Hematopoietic multipotent progenitor cell (in vitro differentiated cells): ENCODE results near the gene B4GALT2. TPM values are rescaled to one million over a fixed set of nuclear protein-coding genes. Genes with fewer than 3 reads are reported as not detected.

Experiments used
- DNase-seq, 3 donors: peaks; one replicate each; pipeline ENCODE4 v3.0.0-alpha.2; 2011 to 2015; ENCODE audit warnings: low read depth in 2 of 3, low spot score in 2 of 3
- total RNA-seq: library from RNA; depleted of rRNA; stranded (reverse); fragments of >200 nt; gene quantifications from one replicate; pipeline ENCODE4 v1.2.3, GENCODE V29; 2012

B4GALT2 gene
- total RNA-seq, 1 donor = 42.5 TPM

DNA sequence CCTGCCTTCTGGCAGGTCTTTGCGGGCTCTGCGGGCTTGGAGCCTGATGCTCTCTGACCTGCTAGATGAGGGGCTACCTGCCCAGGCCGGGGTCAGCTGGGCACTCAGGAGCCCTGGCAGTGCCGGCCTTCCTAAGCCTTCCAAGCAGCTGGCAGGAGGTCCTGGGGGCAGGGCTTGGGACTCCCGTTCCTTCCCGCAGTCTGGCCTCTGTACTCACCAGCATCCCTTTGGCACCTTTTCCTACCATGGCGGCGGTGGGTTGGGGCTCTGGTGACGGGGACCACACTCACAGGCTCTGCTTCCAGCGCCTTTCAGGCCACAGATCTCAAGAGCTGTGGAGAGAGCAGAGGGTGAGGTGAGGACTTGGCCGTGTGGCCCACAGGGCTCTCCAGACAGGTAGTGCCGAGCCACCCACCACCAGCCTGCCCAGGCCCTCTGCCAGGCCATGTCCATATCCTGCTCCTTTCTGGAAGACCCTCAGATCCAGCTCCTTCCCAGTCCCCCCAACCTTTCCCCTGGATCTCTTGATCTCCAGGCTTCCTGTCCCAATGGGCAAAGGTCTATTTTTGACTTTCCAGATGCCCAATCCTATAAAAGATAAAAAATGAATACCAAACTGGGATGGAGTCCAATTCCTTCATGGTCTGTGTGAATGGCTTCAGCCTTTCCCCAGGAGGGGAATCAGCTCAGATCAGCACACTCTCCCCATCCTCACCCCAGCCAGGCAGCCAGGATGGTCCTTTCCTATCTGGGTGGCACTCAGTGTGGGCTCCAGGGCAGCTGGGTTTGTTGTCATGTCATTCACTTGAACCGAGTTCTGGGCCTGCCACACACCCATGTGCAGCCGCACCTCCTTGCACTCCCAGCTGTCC, 45.3 kb downstream of the B4GALT2 start:
- DNase-seq = no peak

GRCh38 chr1:44024903-44025525, 46.0 kb downstream of the B4GALT2 start:
- no peak for DNase-seq

DNA sequence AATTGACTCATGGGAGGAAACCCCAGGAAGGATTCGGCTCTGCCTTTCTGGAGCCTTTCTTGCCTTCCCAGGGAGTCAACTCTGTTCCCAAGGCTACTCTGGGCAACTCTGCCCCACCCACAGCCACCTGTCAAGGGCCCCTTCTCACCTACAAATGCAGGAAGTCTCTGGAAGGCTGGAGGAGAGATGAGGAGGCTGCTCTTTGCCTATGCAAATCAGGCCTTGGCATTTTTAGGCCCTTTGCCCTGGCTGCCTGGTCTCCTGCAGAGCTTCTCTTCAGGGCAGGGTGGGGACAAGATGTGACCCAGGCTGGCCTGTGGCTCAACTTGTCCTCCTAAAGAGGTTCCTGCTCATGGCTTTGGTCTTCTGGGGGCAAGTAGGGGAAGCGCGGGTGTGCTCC, 46.8 kb downstream of the B4GALT2 start:
- no peak for DNase-seq

DNA sequence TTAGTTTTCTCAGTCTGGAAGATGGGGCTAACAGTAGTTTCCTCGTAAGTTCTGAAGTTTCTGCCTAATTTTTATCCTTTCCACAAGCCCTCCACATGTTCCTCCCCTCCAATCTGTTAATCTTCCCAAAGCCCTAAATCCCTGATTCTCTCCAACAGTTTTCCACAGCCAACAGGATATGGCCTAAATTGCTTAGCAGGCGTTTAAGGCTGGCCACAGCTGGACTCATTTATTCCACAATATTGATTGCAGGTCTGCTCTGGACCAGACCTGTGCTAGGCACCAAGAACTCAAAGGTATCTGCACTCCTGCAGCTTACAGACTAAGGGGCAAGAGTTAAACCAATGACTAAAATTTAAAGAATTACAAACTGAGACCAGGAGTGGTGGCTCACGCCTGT, 48.3 kb downstream of the B4GALT2 start:
- DNase-seq = no peak

- DNase-seq = no peak
Measured at GRCh38 chr1:44029260-44029910, 50.4 kb downstream of the B4GALT2 start.

DNA sequence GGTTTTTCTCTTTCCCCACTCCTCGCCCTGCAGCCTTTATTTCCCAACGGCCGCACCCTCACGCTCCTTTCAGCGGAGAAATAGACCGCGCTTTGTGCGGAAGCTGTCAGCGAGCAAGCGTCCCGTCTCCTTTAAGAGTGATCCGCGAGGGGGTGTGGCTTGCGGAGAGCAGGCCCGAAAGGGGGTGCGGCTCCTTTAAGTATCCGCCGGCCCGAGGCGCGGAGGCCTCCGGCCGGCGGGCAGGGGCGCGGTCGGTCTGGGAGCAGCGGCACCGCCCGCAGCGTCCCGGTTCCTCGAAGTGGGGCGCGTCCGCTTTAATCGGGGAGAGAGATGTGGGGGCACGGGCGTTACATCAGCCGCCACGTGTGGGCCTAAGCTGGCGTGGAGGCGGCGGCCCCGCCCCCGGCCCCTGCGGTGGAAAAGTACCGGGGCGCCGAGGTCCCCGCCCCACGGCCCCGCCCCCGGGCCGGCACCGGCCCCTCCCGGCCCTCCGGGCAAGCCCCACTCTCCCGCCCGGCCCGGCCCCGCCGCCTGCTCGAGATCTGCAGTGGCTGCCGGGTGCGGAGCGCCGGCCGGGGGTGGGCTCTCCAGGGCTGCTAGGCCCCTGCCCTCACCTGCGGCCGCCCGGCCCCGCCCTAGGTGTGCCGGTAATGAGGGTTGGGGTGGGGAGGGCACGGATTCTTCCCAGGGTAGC, 51.0 kb downstream of the B4GALT2 start:
- peak; percentile 60 to 85 (median 84) for DNase-seq

GRCh38 chr1:44030605-44031251, 51.7 kb downstream of the B4GALT2 start:
- DNase-seq = peak in 2 of 3 donors; percentile 62 to 65

GRCh38 chr1:44031252-44032169, 52.5 kb downstream of the B4GALT2 start, which contains the start of gene SLC6A9:
Gene SLC6A9, minus strand, starts transcription at chr1:44031462. Its CDS starts 7,185 bp downstream, at chr1:44024277.
- DNase-seq = peak in 1 of 3 donors; percentile 37

DNA sequence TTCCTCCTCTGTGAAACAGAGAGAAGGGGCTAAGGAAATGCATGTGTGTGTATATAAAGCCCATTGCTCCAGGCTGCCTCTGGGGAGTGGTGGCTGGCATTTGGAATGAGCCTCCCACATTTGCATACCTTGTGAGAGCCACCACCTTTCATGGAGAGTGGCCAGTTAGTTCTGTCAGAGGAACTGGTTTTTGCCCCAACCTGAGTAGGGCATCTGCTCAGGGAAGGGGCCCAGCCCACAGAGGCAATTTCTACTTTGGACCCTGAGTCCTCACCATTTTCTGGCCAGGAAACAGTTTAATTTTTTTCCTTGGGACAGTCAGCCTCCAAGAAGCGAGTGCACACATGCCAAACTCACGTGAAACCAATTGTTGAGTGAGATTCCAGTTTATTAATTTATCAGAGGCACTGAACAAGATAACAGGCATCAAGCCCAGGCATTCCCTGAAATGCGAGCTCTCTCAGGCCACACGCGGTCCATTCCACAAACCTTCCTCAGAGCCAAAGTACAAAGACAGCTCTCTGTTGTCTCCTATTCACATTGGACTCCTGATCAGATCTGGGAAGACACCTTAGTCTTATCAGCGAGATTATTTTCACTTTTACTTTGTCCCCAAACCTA, 53.3 kb downstream of the B4GALT2 start:
- DNase-seq = no peak

DNA sequence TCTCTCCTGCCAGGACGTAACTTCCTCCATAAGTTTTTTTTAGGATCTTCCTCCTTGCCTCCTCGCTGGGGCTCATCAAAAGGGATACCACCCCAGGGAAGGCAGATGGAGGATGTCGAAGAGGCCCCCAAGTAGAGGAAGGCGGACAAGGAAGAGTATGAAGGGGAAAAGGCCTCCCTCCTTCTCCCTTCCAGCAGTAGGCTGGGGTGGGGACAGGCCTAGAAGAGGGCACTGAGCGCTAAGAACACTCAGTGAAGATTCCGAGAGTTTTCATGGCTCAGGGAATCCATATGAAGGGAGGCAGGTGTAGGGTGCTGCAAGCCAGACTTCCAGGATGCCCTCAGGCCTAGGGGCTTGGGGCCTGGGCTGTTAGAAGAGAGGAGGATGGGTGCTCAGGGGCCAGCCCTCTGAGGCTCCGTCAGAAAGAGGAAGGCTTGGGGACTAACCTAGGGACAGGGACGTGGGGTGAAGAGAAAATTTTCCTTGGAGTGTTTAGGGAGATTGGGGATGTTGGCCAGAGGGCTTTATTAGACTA, 54.1 kb downstream of the B4GALT2 start:
- DNase-seq = no peak

- no peak for DNase-seq
Measured at GRCh38 chr1:44033756-44034155, 54.7 kb downstream of the B4GALT2 start.

DNA sequence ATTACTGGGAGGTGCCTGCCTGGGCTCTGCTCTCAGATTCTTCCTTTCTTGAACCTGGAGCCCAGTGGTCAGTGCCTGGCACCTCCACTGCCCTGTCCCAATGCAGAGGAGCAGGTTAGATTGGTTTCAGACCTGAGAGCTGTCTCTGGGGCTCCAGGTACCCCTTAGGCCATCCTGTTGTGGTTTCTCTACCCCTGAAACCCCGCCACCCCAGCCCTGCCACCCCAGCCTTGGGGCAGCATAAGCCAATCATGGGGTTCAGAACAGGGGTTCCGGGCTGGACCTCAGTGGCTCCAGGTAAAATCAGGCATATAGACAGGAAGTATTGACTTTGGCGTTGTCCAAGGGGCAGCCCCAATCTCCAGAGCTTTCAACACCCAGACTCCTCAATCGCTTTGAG, 55.4 kb downstream of the B4GALT2 start:
- DNase-seq = no peak

- DNase-seq = no peak
Measured at GRCh38 chr1:44034976-44035716, 56.1 kb downstream of the B4GALT2 start.

DNA sequence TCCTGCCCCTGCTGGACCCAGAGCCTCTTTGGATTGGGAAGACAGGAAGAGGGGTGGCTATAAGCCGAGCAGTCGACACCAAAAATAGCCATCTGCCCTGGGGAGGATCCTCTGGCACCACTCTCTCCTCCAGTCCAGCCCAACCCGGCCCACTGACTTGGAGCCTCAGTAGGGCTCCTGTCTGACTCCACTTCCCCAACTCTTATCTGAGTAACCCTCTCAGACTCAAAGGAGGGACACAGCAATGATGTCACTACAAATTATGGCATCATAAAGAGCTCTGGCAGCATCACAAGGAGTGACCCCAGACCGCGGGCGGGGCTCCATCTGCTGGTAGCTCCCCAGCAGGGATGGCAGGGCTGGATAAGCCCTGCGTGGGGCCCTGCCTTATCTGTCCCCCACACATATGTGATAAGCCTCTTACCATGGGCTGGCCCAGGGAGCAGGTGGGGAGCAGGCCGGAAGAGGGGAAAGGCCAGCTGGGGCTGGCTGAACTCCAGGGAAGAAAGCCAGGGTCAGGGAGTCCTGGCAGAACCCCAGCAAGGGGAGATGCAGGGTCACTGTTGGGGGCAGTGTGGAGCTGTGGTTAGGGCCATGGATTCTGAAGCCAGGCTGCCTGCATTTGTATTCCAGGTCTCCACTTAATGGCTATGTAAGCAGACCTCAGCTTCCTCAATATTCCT, 56.9 kb downstream of the B4GALT2 start:
- peak in 2 of 3 donors; percentile 64 to 66 for DNase-seq

DNA sequence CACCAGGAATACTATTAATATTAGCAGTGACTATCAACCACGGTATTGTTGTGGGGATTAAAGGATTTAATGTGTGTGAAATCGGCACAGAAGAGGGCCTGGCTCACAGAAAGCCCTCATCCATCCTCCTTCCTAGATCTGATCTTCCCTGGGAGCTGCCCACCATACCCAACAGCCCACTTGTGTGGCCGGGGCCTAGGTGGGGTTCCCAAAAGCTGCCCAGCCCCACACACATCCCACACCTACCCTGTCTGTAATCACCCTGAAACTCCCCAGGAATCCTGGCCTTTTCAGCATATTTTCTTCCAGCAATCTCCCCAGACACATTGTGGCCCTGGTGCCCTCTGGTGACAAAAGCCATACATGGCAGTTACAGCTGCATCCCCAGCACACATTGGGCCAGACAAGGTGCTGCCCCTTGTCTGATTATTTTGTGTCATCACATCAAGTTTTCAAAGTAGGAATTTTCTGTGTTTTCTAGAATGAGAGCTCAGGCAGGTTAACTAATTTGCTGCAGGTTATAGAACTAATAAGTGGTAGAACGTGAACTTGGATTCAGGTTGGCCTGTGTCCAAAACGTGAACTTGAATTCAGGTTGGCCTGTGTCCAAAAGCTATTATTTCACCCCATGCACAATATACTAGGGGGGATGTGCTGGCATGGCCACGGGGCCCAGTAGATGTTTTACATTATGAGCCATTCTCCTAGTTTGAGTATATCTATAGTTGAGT, 57.6 kb downstream of the B4GALT2 start:
- peak in 2 of 3 donors; percentile 69 to 86 for DNase-seq

GRCh38 chr1:44037154-44037553, 58.1 kb downstream of the B4GALT2 start:
- DNase-seq = no peak
